Measurements from ENCODE around the gene UPP1. TPM values are rescaled to one million over a fixed set of nuclear protein-coding genes. Genes with fewer than 3 reads are reported as not detected.
"Not testable (repeated sequence)": the region's sequence is repeated elsewhere in the genome, so short reads cannot be mapped to it uniquely, and the experiment has no call there.

The UPP1 gene
- total RNA-seq, 2 experiments from 2014 or later: 1.8 to 7.0 TPM

DNA sequence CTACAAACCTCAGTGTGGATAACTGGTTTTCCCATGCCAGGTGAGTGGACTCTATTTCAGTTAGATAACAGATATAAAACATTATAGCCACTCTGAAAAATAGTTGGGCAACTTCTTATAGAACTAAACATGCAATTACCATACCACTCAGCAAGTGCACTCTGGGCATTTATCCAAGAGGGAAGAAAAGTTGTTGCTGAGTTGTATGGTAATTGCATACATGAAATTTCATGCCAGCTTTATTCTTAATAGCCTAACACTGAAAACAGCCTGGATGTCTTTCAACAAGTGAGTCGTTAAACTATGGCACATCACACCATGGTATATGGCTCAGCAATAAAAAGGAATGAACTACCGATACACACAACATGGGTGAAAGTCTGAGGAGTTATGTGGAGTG, 10.6 kb upstream of the UPP1 start:
- no peak for TF ChIP-seq EZH2phosphoT487 (IDR thresholded peaks at IDR 0.05; ENCODE audit: borderline replicate concordance, low read depth, low read length)
- TF ChIP-seq, protein P1, sequence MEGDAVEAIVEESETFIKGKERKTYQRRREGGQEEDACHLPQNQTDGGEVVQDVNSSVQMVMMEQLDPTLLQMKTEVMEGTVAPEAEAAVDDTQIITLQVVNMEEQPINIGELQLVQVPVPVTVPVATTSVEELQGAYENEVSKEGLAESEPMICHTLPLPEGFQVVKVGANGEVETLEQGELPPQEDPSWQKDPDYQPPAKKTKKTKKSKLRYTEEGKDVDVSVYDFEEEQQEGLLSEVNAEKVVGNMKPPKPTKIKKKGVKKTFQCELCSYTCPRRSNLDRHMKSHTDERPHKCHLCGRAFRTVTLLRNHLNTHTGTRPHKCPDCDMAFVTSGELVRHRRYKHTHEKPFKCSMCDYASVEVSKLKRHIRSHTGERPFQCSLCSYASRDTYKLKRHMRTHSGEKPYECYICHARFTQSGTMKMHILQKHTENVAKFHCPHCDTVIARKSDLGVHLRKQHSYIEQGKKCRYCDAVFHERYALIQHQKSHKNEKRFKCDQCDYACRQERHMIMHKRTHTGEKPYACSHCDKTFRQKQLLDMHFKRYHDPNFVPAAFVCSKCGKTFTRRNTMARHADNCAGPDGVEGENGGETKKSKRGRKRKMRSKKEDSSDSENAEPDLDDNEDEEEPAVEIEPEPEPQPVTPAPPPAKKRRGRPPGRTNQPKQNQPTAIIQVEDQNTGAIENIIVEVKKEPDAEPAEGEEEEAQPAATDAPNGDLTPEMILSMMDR (conservative IDR thresholded peaks at IDR 0.05; ENCODE audit: low read length): no peak
- Histone ChIP-seq H4K20me1 (ENCODE audit: insufficient read depth, low read length) (no peaks in the 10 kb centered on the region), H3K9me3 (ENCODE audit: low read length) (no peaks in the 10 kb centered on the region), H3K79me2 (ENCODE audit: insufficient read depth, low read depth, low read length) (no peaks in the 10 kb centered on the region), H3K9me2 (ENCODE audit: insufficient read depth, low read length) (no peaks in the 10 kb centered on the region), H3K4me2 (ENCODE audit: low read length) (no peak overlapping the region), H2AFZ (ENCODE audit: low read length) (no peak overlapping the region), H3K4me3 (ENCODE audit: low read depth, low read length, poor library complexity, severe bottlenecking) (no peak overlapping the region), H3K36me3 (ENCODE audit: insufficient read depth, low read length) (no peaks in the 10 kb centered on the region), H3K4me1 (ENCODE audit: insufficient read depth, low read length, poor library complexity, severe bottlenecking) (no peaks in the 10 kb centered on the region), H3K27ac (ENCODE audit: low read depth, low read length, poor library complexity, severe bottlenecking) (no peak overlapping the region)
- BruUV-seq (replicated peaks): no TSS peak
- ChIA-PET POLR2A (interaction anchor here (0.6 to 1.6 kb wide), 2 partner anchors 42 to 78 kb away, joined by 3 to 6 read pairs; no protein-coding TSS in a partner anchor), CTCF (ENCODE audit: unreplicated experiment) (interaction anchor here (0.6 kb wide), 1 partner anchor 86 kb away, joined by 3 read pairs; no protein-coding TSS in a partner anchor)
- no peak for DNase-seq (ENCODE audit: low spot score)
- intact Hi-C loops (cut with micrococcal nuclease; ENCODE audit: unreplicated experiment): no loop called here

DNA sequence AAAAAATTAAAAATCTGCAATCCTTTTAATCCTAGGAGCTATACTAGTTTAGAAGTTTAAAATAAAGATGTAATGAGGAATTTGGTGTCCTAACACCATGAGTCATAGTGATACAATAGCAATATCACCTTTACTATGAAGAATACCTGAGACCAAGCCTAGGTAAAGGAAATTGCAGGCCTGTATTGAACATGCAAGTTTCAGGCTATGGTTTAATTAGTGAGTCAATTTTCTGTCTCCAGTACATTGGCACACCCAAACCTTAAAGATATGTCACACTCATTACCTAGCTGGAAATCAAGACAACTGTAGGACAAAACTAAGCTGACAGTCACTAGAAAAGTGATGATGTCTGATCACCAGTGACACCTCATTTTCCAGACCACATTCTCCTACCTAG, 6.7 kb upstream of the UPP1 start:
- H3K9me3 ChIP-seq (ENCODE audit: low read length); H3K79me2 ChIP-seq (ENCODE audit: insufficient read depth, low read depth, low read length); H3K4me2 ChIP-seq (ENCODE audit: low read length); H4K20me1 ChIP-seq (ENCODE audit: insufficient read depth, low read length); H3K27ac ChIP-seq (ENCODE audit: low read depth, low read length, poor library complexity, severe bottlenecking); H2AFZ ChIP-seq (ENCODE audit: low read length); H3K36me3 ChIP-seq (ENCODE audit: insufficient read depth, low read length); CTCF ChIA-PET (ENCODE audit: unreplicated experiment); intact Hi-C loops (cut with micrococcal nuclease; ENCODE audit: unreplicated experiment); H3K9me2 ChIP-seq (ENCODE audit: insufficient read depth, low read length); BruUV-seq (replicated peaks); DNase-seq (ENCODE audit: low spot score); H3K4me3 ChIP-seq (ENCODE audit: low read depth, low read length, poor library complexity, severe bottlenecking): not testable (repeated sequence)
- H3K4me1 ChIP-seq (ENCODE audit: insufficient read depth, low read length, poor library complexity, severe bottlenecking): peaks cover 18% of the 10 kb centered on the region
- POLR2A ChIA-PET: interaction anchor here (1.3 kb wide), 1 partner anchor 11 kb away, joined by 3 read pairs; no protein-coding TSS in a partner anchor

DNA sequence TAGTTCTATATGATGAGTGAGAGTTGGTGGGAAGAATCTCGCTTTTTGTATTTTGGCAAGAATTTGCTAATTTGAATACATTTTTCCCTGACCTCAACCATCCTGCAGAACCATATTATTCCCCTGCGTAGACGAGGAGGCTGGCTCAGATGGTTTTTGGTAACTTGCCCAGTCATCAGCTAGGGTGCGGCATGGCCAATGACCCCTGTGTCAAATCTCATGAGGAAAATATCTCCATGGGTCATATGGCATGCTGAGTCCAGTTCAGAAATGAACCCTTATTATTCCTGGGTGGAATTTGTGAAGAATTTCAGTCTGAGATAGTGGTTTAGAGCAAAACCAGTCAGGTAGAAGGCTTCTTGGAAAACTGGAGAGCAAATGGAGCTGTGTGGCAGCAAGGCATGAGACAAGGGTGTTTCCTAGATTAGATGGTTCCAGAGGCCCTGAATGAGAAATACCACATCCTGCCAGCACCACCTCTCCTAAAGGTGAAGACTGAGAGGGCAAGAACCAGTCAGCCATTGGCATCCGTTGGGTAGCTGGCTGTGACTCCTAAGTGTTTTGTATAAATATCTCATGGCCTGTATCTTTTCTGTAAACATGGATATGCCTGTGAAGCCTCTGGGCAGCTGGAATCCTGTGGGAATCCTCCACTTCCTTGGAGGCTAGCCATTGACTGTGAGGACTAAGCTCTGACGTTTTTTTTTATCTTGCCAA, 5.8 kb upstream of the UPP1 start:
- H3K4me3 ChIP-seq (ENCODE audit: low read depth, low read length, poor library complexity, severe bottlenecking): no peak overlapping the region
- H3K9me3 ChIP-seq (ENCODE audit: low read length): no peaks in the 10 kb centered on the region
- DNase-seq (ENCODE audit: low spot score): no peak
- H3K79me2 ChIP-seq (ENCODE audit: insufficient read depth, low read depth, low read length): no peaks in the 10 kb centered on the region
- ChIA-PET CTCF (ENCODE audit: unreplicated experiment) (no interaction called here), POLR2A (interaction anchor here (0.7 to 1.3 kb wide), 2 partner anchors 11 to 16 kb away, joined by 3 to 4 read pairs; no protein-coding TSS in a partner anchor)
- H4K20me1 ChIP-seq (ENCODE audit: insufficient read depth, low read length): no peaks in the 10 kb centered on the region
- H3K36me3 ChIP-seq (ENCODE audit: insufficient read depth, low read length): no peaks in the 10 kb centered on the region
- intact Hi-C loops (cut with micrococcal nuclease; ENCODE audit: unreplicated experiment): no loop called here
- H3K27ac ChIP-seq (ENCODE audit: low read depth, low read length, poor library complexity, severe bottlenecking): no peak overlapping the region
- no peak overlapping the region for H3K4me2 ChIP-seq (ENCODE audit: low read length)
- H3K9me2 ChIP-seq (ENCODE audit: insufficient read depth, low read length): no peaks in the 10 kb centered on the region
- peaks cover 27% of the 10 kb centered on the region for H3K4me1 ChIP-seq (ENCODE audit: insufficient read depth, low read length, poor library complexity, severe bottlenecking)
- BruUV-seq (replicated peaks): no TSS peak
- no peak for TF ChIP-seq EZH2phosphoT487 (IDR thresholded peaks at IDR 0.05; ENCODE audit: borderline replicate concordance, low read depth, low read length)
- TF ChIP-seq, protein P1 (conservative IDR thresholded peaks at IDR 0.05; ENCODE audit: low read length): no peak
- H2AFZ ChIP-seq (ENCODE audit: low read length): no peak overlapping the region
